ENCODE measurements around the gene HMGB1. TPM values are rescaled to one million over a fixed set of nuclear protein-coding genes. Genes with fewer than 3 reads are reported as not detected.
A peak's percentile ranks its signal among the peaks of the same experiment; 100 is the strongest.

Gene HMGB1
- total and polyA plus RNA-seq, 2 experiments from 2014 or later = 727 to 2,970 TPM

DNA sequence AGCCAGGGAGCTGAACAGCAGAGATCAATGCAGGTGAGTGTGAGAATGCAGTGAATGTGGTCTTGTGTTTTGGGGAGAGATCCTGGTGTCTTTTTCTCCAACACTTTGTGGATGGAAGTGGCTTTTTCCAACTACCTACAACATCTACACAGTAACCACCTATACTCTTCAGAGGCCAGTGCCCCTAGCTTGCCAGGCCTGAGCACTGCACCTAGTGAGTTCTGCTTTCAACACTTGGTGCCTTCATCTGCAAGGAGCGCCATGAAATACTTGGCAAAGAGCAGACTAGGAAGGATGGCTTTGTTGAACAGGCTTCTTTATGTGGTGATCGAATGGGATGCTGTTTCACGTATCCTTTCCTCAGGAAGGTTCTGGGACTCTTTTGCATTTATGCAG, 21.3 kb upstream of the HMGB1 start:
- ATAC-seq (peak; percentile 26), DNase-seq (ENCODE audit: low spot score) (no peak)
- H3K4me3 ChIP-seq = no peak overlapping the region
- no peaks in the 10 kb centered on the region for H3K79me2 ChIP-seq (replicated peaks; ENCODE audit: insufficient read depth)
- no peaks in the 10 kb centered on the region for H3K36me3 ChIP-seq (ENCODE audit: insufficient read depth)
- H3K4me2 ChIP-seq = no peak overlapping the region
- no peak overlapping the region for H3K4me3 Mint-ChIP-seq
- peak overlapping the region; percentile 12; the same call in 1 of the 2 replicates for H2AFZ ChIP-seq
- no peaks in the 10 kb centered on the region for H3K27me3 ChIP-seq (ENCODE audit: insufficient read depth)
- no peaks in the 10 kb centered on the region for H4K20me1 ChIP-seq (replicated peaks; ENCODE audit: insufficient read depth)
- H3K4me1 ChIP-seq (ENCODE audit: insufficient read depth) = peaks cover 5% of the 10 kb centered on the region
- no peaks in the 10 kb centered on the region for H3K36me3 Mint-ChIP-seq (ENCODE audit: low read depth)
- H3K9me2 ChIP-seq (ENCODE audit: insufficient read depth) = no peaks in the 10 kb centered on the region
- TF ChIP-seq EZH2phosphoT487 (IDR thresholded peaks at IDR 0.05; ENCODE audit: unreplicated experiment) (no peak), POLR2AphosphoS5 (IDR thresholded peaks at IDR 0.05; ENCODE audit: low read depth) (no peak), CREB1 (CRISPR knock-in tag; IDR thresholded peaks at IDR 0.05; ENCODE audit: low read depth) (no peak), NANOG (IDR thresholded peaks at IDR 0.05; ENCODE audit: borderline replicate concordance) (no peak), STAT1 (IDR thresholded peaks at IDR 0.05; ENCODE audit: unreplicated experiment) (no peak), ZNF331 (CRISPR knock-in tag; IDR thresholded peaks at IDR 0.05; ENCODE audit: low read depth) (no peak), ZNF114 (CRISPR knock-in tag; IDR thresholded peaks at IDR 0.05) (no peak), JUNB (IDR thresholded peaks at IDR 0.05; ENCODE audit: unreplicated experiment) (no peak), EZH2 (IDR thresholded peaks at IDR 0.05; ENCODE audit: low read depth, unreplicated experiment) (no peak)
- TF ChIP-seq, protein P1, sequence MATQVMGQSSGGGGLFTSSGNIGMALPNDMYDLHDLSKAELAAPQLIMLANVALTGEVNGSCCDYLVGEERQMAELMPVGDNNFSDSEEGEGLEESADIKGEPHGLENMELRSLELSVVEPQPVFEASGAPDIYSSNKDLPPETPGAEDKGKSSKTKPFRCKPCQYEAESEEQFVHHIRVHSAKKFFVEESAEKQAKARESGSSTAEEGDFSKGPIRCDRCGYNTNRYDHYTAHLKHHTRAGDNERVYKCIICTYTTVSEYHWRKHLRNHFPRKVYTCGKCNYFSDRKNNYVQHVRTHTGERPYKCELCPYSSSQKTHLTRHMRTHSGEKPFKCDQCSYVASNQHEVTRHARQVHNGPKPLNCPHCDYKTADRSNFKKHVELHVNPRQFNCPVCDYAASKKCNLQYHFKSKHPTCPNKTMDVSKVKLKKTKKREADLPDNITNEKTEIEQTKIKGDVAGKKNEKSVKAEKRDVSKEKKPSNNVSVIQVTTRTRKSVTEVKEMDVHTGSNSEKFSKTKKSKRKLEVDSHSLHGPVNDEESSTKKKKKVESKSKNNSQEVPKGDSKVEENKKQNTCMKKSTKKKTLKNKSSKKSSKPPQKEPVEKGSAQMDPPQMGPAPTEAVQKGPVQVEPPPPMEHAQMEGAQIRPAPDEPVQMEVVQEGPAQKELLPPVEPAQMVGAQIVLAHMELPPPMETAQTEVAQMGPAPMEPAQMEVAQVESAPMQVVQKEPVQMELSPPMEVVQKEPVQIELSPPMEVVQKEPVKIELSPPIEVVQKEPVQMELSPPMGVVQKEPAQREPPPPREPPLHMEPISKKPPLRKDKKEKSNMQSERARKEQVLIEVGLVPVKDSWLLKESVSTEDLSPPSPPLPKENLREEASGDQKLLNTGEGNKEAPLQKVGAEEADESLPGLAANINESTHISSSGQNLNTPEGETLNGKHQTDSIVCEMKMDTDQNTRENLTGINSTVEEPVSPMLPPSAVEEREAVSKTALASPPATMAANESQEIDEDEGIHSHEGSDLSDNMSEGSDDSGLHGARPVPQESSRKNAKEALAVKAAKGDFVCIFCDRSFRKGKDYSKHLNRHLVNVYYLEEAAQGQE (IDR thresholded peaks at IDR 0.05; ENCODE audit: unreplicated experiment) = no peak
- TF ChIP-seq, protein P2, sequence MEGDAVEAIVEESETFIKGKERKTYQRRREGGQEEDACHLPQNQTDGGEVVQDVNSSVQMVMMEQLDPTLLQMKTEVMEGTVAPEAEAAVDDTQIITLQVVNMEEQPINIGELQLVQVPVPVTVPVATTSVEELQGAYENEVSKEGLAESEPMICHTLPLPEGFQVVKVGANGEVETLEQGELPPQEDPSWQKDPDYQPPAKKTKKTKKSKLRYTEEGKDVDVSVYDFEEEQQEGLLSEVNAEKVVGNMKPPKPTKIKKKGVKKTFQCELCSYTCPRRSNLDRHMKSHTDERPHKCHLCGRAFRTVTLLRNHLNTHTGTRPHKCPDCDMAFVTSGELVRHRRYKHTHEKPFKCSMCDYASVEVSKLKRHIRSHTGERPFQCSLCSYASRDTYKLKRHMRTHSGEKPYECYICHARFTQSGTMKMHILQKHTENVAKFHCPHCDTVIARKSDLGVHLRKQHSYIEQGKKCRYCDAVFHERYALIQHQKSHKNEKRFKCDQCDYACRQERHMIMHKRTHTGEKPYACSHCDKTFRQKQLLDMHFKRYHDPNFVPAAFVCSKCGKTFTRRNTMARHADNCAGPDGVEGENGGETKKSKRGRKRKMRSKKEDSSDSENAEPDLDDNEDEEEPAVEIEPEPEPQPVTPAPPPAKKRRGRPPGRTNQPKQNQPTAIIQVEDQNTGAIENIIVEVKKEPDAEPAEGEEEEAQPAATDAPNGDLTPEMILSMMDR (conservative IDR thresholded peaks at IDR 0.05; ENCODE audit: low read depth in 2 of 2) = no peak
- TF ChIP-seq, protein P3, sequence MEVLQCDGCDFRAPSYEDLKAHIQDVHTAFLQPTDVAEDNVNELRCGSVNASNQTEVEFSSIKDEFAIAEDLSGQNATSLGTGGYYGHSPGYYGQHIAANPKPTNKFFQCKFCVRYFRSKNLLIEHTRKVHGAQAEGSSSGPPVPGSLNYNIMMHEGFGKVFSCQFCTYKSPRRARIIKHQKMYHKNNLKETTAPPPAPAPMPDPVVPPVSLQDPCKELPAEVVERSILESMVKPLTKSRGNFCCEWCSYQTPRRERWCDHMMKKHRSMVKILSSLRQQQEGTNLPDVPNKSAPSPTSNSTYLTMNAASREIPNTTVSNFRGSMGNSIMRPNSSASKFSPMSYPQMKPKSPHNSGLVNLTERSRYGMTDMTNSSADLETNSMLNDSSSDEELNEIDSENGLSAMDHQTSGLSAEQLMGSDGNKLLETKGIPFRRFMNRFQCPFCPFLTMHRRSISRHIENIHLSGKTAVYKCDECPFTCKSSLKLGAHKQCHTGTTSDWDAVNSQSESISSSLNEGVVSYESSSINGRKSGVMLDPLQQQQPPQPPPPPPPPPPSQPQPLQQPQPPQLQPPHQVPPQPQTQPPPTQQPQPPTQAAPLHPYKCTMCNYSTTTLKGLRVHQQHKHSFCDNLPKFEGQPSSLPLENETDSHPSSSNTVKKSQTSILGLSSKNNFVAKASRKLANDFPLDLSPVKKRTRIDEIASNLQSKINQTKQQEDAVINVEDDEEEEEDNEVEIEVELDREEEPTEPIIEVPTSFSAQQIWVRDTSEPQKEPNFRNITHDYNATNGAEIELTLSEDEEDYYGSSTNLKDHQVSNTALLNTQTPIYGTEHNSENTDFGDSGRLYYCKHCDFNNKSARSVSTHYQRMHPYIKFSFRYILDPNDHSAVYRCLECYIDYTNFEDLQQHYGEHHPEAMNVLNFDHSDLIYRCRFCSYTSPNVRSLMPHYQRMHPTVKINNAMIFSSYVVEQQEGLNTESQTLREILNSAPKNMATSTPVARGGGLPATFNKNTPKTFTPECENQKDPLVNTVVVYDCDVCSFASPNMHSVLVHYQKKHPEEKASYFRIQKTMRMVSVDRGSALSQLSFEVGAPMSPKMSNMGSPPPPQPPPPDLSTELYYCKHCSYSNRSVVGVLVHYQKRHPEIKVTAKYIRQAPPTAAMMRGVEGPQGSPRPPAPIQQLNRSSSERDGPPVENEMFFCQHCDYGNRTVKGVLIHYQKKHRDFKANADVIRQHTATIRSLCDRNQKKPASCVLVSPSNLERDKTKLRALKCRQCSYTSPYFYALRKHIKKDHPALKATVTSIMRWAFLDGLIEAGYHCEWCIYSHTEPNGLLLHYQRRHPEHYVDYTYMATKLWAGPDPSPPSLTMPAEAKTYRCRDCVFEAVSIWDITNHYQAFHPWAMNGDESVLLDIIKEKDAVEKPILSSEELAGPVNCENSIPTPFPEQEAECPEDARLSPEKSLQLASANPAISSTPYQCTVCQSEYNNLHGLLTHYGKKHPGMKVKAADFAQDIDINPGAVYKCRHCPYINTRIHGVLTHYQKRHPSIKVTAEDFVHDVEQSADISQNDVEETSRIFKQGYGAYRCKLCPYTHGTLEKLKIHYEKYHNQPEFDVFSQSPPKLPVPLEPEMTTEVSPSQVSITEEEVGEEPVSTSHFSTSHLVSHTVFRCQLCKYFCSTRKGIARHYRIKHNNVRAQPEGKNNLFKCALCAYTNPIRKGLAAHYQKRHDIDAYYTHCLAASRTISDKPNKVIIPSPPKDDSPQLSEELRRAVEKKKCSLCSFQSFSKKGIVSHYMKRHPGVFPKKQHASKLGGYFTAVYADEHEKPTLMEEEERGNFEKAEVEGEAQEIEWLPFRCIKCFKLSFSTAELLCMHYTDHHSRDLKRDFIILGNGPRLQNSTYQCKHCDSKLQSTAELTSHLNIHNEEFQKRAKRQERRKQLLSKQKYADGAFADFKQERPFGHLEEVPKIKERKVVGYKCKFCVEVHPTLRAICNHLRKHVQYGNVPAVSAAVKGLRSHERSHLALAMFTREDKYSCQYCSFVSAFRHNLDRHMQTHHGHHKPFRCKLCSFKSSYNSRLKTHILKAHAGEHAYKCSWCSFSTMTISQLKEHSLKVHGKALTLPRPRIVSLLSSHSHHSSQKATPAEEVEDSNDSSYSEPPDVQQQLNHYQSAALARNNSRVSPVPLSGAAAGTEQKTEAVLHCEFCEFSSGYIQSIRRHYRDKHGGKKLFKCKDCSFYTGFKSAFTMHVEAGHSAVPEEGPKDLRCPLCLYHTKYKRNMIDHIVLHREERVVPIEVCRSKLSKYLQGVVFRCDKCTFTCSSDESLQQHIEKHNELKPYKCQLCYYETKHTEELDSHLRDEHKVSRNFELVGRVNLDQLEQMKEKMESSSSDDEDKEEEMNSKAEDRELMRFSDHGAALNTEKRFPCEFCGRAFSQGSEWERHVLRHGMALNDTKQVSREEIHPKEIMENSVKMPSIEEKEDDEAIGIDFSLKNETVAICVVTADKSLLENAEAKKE (CRISPR knock-in tag; IDR thresholded peaks at IDR 0.05) = no peak
- TF ChIP-seq, protein P4, sequence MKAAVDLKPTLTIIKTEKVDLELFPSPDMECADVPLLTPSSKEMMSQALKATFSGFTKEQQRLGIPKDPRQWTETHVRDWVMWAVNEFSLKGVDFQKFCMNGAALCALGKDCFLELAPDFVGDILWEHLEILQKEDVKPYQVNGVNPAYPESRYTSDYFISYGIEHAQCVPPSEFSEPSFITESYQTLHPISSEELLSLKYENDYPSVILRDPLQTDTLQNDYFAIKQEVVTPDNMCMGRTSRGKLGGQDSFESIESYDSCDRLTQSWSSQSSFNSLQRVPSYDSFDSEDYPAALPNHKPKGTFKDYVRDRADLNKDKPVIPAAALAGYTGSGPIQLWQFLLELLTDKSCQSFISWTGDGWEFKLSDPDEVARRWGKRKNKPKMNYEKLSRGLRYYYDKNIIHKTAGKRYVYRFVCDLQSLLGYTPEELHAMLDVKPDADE (IDR thresholded peaks at IDR 0.05) = no peak
- no peak overlapping the region for H3K27ac Mint-ChIP-seq
- H3K4me1 Mint-ChIP-seq = peaks cover 12% of the 10 kb centered on the region
- H3K9me3 Mint-ChIP-seq = no peaks in the 10 kb centered on the region
- H3K27ac ChIP-seq (ENCODE audit: low read depth) = no peak overlapping the region
- no peaks in the 10 kb centered on the region for H3F3A ChIP-seq (replicated peaks; ENCODE audit: low read depth)
- peaks cover 5% of the 10 kb centered on the region for H3K27me3 Mint-ChIP-seq (ENCODE audit: insufficient read depth, low read depth, poor library complexity)
